Activated effector memory CD4-positive, alpha-beta T cell treated with Interleukin-2 at 50 U/mL for 16 hours (primary cell): ENCODE data around the gene PSMD2.
"Not testable (repeated sequence)": the region's sequence is repeated elsewhere in the genome, so short reads cannot be mapped to it uniquely, and the experiment has no call there.

Experiments used
- DNase-seq: peaks from one replicate; pipeline ENCODE4 v3.0.0-alpha.2; 2020

Gene PSMD2

DNA sequence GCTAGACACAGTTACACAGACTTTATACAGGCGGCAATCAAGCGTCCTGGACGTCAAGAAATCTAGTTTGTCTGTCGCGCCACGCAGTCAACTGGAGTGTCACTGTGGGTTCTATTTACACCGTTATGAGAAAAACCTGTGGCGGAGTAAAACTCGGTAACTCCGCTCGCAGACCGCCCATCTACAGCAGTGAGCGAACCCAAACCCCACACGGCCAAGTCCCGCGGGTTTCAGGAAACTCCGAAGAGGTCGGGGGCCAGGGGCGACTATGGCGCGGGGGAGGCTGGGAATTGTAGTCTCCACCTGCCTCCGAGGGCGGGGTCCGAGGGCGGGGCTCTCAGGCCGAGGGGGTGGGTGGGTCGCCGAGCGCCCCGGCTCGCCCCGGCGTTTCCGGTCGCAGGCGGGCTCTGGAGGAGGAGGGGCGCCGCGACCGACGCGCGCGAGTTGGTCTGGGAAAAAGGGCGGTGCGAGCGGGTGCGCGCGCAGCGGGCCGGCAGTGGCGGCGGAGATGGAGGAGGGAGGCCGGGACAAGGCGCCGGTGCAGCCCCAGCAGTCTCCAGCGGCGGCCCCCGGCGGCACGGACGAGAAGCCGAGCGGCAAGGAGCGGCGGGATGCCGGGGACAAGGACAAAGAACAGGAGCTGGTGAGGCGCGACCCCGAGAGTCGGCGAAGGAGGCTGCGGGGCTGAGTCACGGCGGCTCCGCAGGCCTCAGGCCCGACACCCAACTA lies at the start of gene PSMD2:
TSS of gene PSMD2 (plus strand) at position 483 of the 729 bp plus-strand sequence. CDS start at position 509, 26 bp downstream.
- DNase-seq = peak; percentile 98

DNA sequence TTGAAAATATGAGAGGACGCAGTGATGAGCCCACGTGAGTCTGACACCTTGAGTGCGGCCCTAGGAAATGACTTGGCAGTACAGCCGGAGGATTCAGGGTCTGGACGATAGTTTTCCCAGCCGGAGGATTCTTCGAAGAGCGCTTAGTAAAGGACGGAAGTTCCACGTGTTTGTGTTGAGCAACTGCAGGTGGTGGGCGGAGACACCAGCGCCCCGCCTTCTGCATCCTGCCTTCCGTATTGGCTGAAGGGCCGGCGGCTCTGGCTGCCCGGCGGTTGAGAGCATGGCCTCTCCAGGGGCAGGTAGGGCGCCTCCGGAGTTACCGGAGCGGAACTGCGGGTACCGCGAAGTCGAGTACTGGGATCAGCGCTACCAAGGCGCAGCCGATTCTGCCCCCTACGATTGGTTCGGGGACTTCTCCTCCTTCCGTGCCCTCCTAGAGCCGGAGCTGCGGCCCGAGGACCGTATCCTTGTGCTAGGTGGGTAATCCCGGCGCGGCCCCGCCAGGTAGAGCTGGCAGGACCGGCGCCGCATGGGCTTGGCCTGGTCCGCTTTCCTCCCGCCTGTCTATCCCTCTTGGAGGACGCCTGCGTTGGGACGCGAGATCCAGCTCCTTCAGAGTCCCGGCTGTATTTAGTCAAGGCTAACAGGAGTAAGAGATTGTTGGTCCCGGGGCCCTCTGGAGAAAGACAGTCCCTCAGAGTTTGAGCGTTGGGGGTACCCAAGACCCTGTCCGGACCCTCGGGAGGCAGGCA lies 49.5 kb upstream of the PSMD2 start, which contains the start of gene EEF1AKMT4:
TSS of gene EEF1AKMT4 (plus strand) at position 261 of the 755 bp plus-strand sequence. CDS start at position 284, 23 bp downstream.
- peak; percentile 94 for DNase-seq

DNA sequence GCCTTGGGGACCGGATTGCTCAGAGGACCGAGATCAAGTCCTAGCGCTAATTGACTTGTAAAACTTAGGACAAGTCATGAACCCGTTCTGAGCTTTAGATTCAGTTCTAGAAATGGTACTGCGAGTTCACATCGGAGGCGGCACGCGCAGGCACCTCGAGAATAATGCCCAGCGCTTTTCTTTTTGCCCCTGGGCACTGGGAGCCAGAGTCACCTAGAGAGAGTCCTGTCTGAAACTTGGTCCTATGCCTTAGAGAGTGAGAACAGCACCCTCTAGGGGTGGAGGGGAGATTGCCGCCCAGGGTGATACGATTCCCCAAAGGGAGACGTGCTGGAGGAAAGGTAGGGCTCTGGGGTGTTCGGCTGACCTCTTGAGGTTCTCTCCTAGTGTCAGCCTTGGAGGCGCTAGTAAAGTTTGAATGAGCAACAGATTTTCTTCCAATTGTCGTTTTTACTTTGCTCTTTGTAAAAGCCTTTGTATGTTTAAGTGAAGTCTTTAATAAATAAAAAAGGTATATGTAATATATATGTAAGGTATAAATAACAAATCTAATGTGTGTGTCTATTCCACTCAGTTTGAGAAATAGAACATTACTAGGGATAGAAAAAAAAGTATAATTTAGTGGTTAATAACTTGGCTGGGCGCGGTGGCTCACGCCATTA lies 48.7 kb upstream of the PSMD2 start:
- peak; percentile 80 for DNase-seq

DNA sequence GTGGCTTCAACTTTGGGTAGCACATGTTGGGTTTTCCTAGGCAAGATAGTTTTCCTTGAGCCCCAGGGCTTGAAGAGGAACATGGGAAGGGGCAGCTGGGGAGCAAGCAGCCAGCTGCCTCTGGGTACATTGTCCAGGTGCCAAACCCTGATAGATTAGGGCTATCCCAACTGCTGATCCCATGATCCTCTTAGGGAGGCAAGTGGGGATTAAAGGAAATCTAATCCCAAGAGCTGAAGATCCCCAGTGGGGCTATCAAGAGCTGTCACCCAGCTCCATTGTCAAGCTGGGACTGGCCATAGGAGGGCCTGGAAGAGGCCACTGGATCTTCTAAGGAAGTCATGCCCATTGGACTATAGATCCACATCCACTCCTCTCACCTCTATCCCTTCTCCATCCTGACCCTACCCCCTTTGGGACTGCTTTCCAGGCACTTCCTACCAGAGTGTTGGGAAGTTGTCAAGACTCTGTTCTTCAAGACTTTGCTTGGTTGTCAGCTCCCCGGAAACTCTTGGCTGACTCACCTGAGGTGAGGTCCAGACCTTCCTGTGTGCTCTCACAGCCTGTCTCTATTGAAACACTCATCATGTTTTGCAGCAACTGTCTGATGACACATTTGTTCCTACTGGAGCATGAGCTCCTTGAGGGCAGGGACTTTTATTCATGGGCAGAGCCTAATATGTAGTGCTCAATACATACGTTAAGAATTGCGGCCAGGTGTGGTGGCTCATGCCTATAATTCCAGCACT lies 43.6 kb upstream of the PSMD2 start:
- no peak for DNase-seq

DNA sequence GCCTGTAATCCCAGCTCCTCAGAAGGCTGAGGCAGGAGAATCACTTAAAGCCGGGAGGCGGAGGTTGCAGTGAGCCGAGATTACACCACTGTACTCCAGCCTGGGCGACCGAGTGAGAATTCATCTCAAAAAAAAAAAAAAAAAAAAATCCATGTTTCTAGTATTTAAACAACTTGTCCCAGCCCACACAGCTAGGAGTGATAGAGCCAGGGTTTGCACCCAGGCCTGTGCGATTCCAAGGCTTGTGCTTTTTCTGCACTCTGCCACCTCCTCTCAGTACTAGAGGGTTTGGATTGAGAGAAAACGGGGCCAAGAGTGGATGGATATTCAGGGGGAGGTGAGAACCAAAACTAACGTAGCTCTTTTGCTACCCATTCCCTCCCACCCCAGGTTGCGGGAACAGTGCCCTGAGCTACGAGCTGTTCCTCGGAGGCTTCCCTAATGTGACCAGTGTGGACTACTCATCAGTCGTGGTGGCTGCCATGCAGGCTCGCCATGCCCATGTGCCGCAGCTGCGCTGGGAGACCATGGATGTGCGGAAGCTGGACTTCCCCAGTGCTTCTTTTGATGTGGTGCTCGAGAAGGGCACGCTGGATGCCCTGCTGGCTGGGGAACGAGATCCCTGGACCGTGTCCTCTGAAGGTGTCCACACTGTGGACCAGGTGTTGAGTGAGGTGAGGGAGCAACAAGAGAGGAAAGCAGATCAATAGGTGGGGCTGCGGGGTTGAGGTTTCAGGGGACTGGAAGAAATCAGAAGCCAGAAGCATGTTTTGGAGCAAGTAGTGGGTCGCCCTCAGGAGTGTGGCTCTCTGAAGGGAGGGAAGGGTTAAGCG lies 41.7 kb upstream of the PSMD2 start:
- no peak for DNase-seq

DNA sequence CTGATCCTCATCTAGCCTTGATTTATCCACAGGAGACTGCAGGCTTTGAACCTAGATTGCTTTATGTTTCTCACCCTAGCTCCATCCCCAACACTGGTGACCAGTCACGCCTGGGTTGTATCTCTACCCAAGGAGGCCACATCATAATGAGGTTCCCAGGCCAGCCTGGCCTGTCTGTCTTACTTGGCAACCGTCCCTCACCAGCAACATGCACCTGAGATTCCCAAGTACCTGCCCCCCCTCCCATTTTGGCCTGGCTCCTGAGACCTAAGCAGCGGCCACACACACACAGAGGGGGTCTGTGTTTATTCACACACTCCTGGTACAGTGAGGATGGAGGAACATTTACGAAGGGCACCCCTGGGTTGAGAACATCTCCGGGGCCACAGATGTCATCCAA lies 40.1 kb upstream of the PSMD2 start:
- no peak for DNase-seq

DNA sequence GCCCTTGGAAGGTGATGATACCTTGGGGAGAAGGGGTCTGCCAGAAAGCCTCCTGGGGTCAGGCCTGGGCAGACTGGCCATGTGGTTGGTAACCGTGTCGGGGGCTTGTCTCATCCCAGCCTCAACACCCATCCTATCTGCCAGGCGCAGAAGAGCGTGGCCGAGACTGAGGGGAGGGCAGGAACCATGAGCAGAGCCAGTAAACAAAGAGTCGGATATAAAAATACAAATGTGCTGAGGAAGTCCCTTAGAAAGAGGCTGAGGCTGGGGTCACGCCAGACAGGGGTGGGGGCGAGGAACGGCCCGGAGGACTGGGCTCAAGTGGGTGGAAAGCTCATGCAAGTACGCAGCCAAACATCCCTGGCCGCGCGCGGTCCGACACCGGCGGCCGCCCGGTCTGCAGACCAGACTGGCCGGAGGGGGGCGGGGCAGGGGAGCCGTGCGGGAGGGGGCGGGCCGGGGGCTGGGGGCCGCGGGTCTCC lies 39.6 kb upstream of the PSMD2 start:
- DNase-seq = no peak

DNA sequence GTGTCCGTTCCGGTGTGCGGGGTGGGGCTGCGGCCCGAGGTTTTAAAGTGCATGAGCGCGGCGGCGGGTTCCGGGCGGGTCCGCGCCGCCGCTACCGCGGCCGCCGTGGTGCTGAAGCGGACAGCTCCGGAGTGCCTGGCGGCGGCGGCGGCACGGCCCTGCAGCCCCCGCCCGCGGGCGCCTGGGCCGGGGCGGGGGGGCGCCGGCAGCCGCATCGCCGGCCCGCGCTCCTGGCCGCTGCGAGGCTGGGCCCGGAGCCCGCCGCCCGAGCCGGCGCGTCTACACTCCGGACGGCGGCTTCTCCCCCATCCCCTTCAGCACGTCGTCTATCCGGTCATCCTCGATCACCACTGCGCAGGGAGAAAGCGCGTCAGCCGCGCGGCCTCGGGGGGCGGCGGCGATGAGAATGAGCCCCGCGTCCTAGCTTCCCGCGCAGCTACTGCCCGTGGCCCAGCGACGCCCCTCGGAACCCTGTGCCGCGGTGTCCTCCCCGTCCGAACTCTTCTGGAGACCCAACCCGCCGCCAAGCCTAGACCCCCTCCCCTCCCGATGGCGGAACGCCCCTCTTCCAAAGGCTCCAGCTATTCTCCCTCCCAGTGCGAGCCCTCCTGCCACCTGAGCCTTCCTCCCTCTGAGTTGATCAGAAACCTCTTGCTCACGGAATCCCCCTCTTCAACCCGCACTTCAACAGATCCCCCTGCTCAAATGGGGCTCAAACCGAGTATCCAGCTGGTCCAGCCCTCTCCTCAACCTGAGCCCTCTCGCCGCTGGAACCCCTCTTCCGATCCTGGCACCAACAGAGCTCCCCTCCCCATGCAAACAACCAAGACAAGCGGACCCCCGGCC lies 38.9 kb upstream of the PSMD2 start:
- no peak for DNase-seq

DNA sequence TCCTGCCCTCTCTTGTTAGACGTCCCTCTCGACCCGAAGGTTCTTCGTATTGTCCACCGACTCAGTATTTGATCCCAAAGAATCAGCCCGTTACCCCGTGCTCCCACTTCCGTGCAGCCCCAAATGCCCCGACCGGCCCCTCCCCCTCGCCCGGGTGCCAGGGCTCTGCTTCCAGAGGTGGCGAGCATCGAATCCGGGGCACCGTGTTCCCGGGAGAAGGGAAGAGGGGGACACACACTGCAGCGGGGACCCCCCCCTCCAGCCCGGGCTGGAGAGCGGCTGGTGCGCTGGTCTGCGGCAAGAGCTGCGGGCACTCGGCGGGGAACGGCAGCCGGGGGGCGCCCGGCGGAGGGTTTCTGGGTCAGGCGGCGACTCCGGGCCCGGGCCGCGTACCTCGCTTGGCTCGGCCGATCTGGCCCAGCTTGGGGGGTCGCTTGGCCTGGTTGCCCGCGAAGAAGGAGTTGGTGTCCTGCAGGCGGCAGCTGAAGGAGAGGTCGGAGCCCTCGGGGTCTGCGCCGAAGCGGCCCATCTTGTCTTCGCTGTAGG lies 38.2 kb upstream of the PSMD2 start:
- DNase-seq = no peak

DNA sequence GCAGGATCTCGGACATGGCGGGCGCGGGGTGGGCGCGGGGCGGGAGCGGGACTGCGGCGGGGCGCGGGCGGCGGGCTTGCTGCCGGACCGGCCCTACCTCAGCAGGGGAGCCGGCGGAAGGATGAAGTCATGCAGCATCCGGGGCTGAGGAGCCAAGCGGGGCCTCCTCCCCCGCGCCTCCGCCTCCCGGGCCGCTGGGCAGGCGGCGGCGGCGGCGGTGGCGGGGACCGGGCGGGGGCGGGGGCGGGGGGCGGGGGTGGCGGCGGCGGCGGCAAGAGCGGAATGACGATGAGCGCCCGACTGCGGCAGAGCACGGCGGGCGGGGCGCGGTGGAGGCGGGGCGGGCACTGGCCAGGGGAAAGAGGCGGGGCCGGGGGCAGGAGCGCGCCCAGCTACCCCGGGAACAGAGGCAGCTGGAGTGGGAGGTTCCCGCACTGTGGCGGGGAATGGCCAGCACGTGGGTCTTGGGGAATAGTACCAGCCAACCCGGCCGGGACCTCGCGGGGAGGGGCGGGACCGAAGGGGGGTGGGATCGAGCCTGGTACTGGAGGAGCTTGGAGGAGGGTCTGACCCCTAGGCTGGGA lies 37.7 kb upstream of the PSMD2 start, which contains the start of gene CAMK2N2:
TSS of gene CAMK2N2 (minus strand) at position 284 of the 584 bp plus-strand sequence. CDS start at position 16, 268 bp downstream.
- DNase-seq = peak; percentile 34

DNA sequence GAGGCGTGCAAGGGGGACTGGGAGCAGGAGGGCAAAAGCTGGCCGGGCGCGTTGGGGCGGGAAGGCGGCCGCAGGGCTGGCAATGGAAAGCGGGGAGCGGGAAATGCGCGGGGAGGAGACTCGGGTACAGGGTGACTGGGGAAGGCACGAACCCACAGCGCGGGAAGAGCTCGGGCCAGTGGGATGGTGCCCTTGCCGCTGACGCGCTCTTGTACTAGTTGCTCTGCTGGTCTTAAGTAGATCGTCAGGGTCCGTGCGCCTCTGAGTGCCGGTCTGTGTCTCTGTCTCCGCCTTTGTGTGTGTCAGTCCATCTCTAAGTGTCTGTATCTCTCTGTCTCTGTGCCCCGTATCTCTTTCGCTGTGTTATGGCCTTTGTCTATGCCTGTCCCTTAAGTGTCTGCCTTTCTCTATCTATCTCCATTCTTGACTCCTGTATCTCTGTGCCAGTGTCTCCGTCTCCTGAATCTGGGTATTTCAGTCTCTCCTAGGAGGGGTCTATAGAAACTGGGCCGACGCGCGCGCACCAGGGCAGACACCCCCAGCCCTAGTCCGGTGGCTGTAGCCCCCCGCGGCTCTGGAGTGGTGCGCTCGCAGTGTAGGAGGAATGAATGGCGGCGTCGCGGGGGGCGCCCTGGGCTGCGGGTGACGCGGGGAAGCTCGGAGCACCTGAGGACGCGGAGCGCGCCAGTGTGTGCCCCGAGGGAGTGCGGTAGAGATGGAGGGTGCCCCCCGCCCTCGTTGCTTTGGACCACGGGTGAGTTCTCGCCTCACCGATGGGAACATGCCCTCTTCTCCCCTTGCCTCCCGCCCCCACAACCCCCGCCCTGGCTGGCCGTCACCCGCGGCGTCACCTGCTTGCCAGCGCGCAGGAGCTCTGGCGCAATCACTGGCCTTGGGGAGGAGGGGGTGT lies 36.9 kb upstream of the PSMD2 start:
- DNase-seq = no peak

DNA sequence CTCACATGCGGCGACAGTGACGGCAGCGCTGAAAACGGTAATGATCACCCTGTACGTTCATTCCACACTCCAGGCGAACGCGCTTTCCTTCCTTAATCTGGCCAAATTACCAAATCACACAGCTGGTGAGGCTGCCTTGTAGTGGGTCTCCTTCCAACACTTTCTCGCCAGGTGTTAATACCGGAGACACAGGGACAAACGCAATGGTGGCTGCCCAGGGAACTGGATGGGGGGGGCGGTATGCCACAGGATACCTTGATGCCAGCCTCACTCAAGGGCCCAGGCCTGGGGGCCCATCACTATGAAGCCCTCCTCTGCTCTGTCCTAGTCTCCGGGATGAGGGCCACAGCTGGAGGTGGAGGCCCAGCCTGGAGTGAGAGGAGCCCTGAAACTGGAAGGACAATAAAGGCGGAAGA lies 36.3 kb upstream of the PSMD2 start:
- DNase-seq = no peak

DNA sequence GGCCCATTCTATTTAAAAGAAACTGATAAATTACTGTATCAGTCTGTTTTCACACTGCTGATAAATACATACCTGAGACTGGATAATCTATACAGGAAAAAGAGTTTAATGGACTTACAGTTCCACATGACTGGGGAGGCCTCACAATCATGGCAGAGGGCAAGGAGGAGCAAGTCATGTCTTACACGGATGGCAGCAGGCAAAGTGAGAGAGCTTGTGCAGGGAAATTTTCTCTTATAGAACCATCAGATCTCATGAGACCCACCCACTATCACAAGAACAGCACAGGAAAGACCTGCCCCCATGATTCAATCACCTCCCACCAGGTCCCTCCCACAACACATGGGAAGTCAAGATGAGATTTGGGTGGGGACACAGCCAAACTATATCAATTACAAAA lies 31.8 kb upstream of the PSMD2 start:
- not testable (repeated sequence) for DNase-seq

DNA sequence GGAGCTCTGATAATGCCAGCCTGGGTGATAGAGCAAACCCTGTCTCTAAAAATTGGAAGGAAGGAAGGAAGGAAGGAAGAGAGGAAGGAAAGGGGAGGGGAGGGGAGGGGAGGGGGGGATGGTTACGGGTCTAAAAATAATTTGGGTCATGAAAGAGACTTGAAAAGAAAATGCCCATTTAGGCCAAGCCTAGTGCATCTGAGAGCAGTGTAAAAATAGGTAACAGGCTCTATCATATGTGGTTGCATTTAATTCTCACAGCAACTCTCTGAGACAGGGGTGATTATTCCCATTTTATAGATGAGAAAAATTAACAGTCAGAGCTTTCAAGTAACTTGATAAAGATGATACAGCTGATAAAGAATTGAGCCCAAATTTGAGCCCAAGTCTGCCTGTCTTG lies 26.8 kb upstream of the PSMD2 start:
- DNase-seq = no peak

DNA sequence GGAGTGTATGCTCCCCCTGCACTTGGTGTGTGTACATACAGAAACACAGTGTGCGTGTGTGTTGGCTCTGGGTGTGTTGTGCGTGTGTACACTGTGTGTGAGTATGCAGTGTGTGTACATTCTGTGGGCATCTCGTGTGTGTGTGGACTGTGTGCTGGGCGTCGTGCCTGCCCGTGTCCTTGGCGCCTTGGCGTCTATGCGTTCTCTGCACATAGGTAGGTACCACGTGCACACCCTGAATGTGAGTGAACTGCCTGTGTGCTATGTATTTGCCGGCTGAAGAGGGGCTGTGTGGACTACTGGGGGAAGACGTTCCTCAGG lies 23.7 kb upstream of the PSMD2 start:
- no peak for DNase-seq

DNA sequence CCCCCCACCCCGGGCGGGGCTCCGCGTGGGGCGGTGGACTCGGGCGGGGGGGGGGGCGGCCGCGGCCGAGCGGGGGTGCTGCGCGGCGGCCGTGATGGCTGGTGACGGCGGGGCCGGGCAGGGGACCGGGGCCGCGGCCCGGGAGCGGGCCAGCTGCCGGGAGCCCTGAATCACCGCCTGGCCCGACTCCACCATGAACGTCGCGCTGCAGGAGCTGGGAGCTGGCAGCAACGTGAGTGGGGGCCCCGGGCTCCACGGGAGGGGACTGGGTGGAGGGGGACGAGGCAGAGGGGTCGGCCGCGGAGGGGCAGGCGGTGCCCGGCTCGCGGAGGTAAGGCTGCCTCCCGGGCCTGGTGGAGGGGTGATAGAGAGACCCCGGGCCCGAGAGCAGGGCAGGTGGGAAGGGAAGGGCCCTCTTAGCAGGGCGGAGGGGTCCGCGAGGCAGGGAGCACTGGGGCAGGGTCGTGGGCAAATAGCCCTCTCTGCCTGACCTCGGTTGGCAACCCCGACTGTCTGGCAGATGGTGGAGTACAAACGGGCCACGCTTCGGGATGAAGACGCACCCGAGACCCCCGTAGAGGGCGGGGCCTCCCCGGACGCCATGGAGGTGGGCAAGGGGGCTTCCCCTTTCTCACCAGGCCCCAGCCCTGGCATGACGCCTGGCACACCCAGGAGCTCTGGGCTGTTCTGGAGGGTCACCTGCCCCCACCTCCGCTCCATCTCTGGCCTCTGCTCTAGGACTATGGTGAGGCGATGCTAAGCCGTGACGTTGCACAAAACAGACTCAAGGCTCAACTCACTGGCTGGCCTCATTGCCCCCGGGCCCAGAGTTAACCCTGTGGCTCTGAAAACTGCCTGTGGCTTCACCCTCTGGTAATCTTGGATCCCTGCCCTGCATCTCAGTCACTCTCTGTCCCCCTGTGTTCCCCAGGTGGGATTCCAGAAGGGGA lies 22.8 kb upstream of the PSMD2 start, which contains the start of gene ECE2:
TSS of gene ECE2 (plus strand) at position 62 of the 950 bp plus-strand sequence. CDS start at position 194, 132 bp downstream.
- no peak for DNase-seq

DNA sequence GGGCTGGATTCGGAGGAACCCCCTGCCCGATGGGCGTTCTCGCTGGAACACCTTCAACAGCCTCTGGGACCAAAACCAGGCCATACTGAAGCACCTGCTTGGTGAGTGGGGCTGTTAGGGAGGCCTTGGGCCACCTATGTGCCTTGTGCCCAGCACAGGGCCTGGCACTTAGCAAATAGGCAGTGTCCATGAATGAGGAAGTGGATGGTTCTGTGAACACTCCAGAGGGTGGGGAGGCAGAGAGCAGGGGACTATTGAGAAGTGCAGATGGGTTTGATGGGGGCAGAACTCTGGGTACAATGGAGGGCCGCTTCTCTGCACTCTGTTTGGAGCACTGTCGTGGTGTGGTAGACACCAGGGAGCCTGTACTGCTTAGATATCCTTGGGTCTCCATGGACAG lies 21.7 kb upstream of the PSMD2 start:
- no peak for DNase-seq

DNA sequence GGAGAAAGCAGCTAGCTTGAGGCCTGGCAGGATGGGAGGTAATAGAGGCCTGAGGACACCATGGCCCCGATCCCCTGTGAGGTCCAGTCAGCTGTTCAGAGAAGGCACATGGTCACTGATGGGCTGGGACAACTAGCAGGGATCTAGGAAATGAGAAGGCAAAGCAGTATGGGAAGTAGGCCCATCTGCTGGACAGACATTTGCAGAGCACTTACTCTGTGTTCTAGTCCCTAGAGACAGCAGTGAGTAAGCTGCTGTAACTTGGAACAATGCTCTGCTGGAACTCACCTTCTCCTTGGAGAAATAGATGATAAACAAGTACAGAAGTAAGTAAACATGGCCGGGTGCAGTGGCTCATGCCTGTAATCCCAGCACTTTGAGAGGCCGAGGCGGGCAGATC lies 16.1 kb upstream of the PSMD2 start:
- DNase-seq = no peak
